GM19025 (cell line): Measurements from ENCODE around the gene SLC43A1.
A peak's percentile ranks its signal among the peaks of the same experiment; 100 is the strongest.

Experiments used
- ATAC-seq: cut with Tn5 transposase; IDR thresholded peaks from one replicate; pipeline ENCODE4 v1.9.1; 2021; ENCODE audit warnings: mild to moderate bottlenecking, low read depth, moderate library complexity; ENCODE audit not compliant: unreplicated experiment

The SLC43A1 gene

GRCh38 chr11:57480409-57481137 lies 34.9 kb downstream of the SLC43A1 start:
- ATAC-seq: no peak

GRCh38 chr11:57479911-57480310 lies 35.6 kb downstream of the SLC43A1 start:
- ATAC-seq: no peak

GRCh38 chr11:57479021-57479663 lies 36.4 kb downstream of the SLC43A1 start:
- no peak for ATAC-seq

- ATAC-seq: no peak
Measured at GRCh38 chr11:57477507-57478189, 37.9 kb downstream of the SLC43A1 start.

GRCh38 chr11:57476757-57477506 lies 38.6 kb downstream of the SLC43A1 start:
- ATAC-seq: peak; percentile 46

GRCh38 chr11:57476047-57476756 lies 39.3 kb downstream of the SLC43A1 start:
- peak; percentile 34 for ATAC-seq

- peak; percentile 30 for ATAC-seq
Measured at GRCh38 chr11:57475671-57476046, 39.8 kb downstream of the SLC43A1 start.

GRCh38 chr11:57475191-57475590 lies 40.3 kb downstream of the SLC43A1 start:
- no peak for ATAC-seq

GRCh38 chr11:57474803-57475115 lies 40.7 kb downstream of the SLC43A1 start:
- ATAC-seq: no peak

GRCh38 chr11:57474017-57474802 lies 41.3 kb downstream of the SLC43A1 start:
- no peak for ATAC-seq

- ATAC-seq: no peak
Measured at GRCh38 chr11:57473285-57473841, 42.1 kb downstream of the SLC43A1 start.

- no peak for ATAC-seq
Measured at GRCh38 chr11:57471496-57471895, 44.0 kb downstream of the SLC43A1 start.

GRCh38 chr11:57469268-57469667 lies 46.2 kb downstream of the SLC43A1 start:
- no peak for ATAC-seq

GRCh38 chr11:57468276-57468675 lies 47.2 kb downstream of the SLC43A1 start:
- no peak for ATAC-seq

- no peak for ATAC-seq
Measured at GRCh38 chr11:57467508-57468157, 47.9 kb downstream of the SLC43A1 start.

- no peak for ATAC-seq
Measured at GRCh38 chr11:57466680-57467079, 48.8 kb downstream of the SLC43A1 start.

- no peak for ATAC-seq
Measured at GRCh38 chr11:57464539-57465181, 50.8 kb downstream of the SLC43A1 start.
